ENCODE data around the gene CGB8.
"Not testable (repeated sequence)": the region's sequence is repeated elsewhere in the genome, so short reads cannot be mapped to it uniquely, and the experiment has no call there.

Gene CGB8

DNA sequence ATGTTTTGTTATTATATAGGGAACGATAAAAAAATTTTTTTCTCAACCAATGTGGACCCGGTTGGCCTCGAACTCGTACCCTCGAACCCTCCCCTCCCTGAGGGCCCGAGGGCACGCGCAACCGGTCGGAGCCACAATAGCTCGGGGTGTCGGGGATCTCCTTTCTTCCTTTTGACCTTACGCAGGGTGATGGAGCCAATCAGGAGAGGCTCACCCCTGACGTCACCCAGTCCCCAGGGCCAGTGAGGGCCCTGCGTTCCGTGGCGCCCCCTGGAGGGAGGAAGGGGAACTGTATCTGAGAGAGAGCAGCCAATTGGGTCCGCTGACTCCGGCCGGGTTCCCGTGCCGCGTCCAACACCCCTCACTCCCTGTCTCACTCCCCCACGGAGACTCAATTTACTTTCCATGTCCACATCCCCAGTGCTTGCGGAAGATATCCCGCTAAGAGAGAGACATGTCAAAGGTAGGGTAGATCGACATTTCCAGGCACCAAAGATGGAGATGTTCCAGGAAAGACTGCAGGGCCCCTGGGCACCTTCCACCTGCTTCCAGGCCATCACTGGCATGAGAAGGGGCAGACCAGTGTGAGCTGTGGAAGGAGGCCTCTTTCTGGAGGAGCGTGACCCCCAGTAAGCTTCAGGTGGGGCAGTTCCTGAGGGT lies 17.1 kb downstream of the CGB8 start, which contains the start of gene CGB2:
Gene CGB2, plus strand, starts transcription at position 249 of the 660 bp plus-strand sequence. Its CDS starts 206 bp downstream, at position 455.
- not testable (repeated sequence) for H3K27me3 ChIP-seq (ENCODE audit: insufficient read depth, insufficient read length); H3K4me3 ChIP-seq (ENCODE audit: insufficient read length, low read depth); DNase-seq (ENCODE audit: low read depth, low spot score); H3K4me1 ChIP-seq (ENCODE audit: insufficient read depth, insufficient read length); H3K9ac ChIP-seq (ENCODE audit: insufficient read length, low read depth); H3K36me3 ChIP-seq (ENCODE audit: insufficient read depth, insufficient read length, low read length); H3K9me3 ChIP-seq (ENCODE audit: insufficient read depth, low read length)

DNA sequence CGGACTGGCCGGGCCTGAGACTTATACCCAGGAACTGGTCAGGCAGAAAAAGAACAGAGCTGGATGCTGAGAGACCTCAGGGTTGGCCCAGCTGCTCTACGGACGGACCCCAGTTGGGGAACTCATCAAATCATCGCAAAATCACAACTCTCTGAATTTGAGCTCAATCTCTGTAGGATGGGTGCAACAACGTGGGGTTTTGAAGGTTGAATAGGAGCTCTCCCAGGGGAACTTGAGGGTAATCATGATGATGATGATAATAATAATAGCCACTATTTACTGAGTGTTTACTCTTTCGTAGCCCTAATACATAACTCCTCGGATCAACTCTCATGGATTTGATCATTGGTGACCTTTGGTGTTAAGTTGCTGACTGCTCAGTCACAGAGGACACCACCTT lies 18.6 kb downstream of the CGB8 start:
- H3K27me3 ChIP-seq (ENCODE audit: insufficient read depth, insufficient read length); H3K9ac ChIP-seq (ENCODE audit: insufficient read length, low read depth); H3K9me3 ChIP-seq (ENCODE audit: insufficient read depth, low read length); H3K4me1 ChIP-seq (ENCODE audit: insufficient read depth, insufficient read length); H3K4me3 ChIP-seq (ENCODE audit: insufficient read length, low read depth); H3K36me3 ChIP-seq (ENCODE audit: insufficient read depth, insufficient read length, low read length); DNase-seq (ENCODE audit: low read depth, low spot score): not testable (repeated sequence)

DNA sequence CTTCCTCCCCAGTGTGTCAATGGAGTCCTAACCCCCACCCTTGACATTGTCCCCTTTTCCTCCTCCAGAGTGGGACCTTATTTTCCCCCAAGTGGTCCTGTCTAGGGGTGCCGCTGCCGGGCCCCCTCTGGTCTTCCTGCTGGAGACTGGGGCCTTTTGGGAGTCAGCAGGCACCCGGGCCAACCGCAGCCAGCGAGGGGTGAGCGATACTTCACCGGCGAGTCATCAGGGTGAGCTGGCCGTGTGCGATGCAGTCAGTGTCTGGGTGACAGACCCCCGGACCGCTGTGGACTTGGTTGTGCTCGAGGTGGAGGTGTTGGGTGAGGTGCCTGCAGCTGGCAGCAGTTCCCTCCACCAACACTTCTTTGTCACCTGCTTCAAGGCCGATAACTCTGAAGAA lies 19.2 kb downstream of the CGB8 start:
- H3K36me3 ChIP-seq (ENCODE audit: insufficient read depth, insufficient read length, low read length); H3K9ac ChIP-seq (ENCODE audit: insufficient read length, low read depth); H3K4me1 ChIP-seq (ENCODE audit: insufficient read depth, insufficient read length); H3K4me3 ChIP-seq (ENCODE audit: insufficient read length, low read depth); DNase-seq (ENCODE audit: low read depth, low spot score); H3K27me3 ChIP-seq (ENCODE audit: insufficient read depth, insufficient read length); H3K9me3 ChIP-seq (ENCODE audit: insufficient read depth, low read length): not testable (repeated sequence)

DNA sequence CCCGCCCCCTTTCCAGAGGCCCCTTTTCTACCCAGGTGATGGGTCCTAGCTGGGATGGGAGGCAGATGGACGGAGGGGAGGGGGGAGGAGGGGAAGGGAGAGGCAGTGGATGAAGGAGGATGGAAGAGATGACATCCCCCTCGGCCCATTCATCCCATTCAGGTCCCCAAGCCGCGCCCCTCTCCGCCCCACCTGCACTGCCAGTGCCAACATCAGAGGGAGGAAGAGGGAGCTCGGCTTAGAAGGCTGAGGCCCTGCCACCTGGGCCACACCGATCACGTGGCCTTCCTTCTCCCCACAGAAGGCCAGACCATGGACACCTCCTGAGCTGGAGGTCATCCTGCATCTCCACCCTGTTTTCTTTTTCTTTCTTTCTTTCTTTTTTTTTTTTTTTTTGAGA lies 20.2 kb downstream of the CGB8 start:
- H3K4me3 ChIP-seq (ENCODE audit: insufficient read length, low read depth); H3K9ac ChIP-seq (ENCODE audit: insufficient read length, low read depth): not testable (repeated sequence)

DNA sequence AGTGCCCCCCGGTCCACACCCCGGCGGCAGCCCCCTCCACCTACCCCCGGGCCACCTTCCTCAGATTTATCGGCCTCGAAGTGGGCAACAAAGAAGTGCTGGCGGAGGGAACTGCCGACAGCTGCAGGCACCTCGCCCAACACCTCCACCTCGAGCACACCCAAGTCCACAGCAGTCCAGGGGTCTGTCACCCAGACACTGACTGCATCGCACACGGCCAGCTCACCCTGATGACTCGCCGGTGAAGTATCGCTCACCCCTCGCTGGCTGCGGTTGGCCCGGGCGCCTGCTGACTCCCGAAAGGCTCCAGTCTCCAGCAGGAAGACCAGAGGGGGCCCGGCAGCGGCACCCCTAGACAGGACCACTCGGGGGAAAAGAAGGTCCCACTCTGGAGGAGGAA lies 23.3 kb downstream of the CGB8 start:
- not testable (repeated sequence) for H3K27me3 ChIP-seq (ENCODE audit: insufficient read depth, insufficient read length); H3K4me1 ChIP-seq (ENCODE audit: insufficient read depth, insufficient read length); H3K4me3 ChIP-seq (ENCODE audit: insufficient read length, low read depth); H3K36me3 ChIP-seq (ENCODE audit: insufficient read depth, insufficient read length, low read length); H3K9me3 ChIP-seq (ENCODE audit: insufficient read depth, low read length); DNase-seq (ENCODE audit: low read depth, low spot score); H3K9ac ChIP-seq (ENCODE audit: insufficient read length, low read depth)

More for the DNA sequence above, 20.2 kb downstream of the CGB8 start:
- not testable (repeated sequence) for H3K36me3 ChIP-seq (ENCODE audit: insufficient read depth, insufficient read length, low read length); H3K9me3 ChIP-seq (ENCODE audit: insufficient read depth, low read length); DNase-seq (ENCODE audit: low read depth, low spot score); H3K4me1 ChIP-seq (ENCODE audit: insufficient read depth, insufficient read length); H3K27me3 ChIP-seq (ENCODE audit: insufficient read depth, insufficient read length)

DNA sequence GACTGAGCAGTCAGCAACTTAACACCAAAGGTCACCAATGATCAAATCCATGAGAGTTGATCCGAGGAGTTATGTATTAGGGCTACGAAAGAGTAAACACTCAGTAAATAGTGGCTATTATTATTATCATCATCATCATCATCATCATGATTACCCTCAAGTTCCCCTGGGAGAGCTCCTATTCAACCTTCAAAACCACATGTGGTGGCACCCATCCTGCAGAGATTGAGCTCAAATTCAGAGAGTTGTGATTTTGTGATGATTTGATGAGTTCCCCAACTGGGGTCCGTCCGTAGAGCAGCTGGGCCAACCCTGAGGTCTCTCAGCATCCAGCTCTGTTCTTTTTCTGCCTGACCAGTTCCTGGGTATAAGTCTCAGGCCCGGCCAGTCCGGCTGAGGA lies 23.8 kb downstream of the CGB8 start:
- DNase-seq (ENCODE audit: low read depth, low spot score); H3K9me3 ChIP-seq (ENCODE audit: insufficient read depth, low read length); H3K27me3 ChIP-seq (ENCODE audit: insufficient read depth, insufficient read length); H3K36me3 ChIP-seq (ENCODE audit: insufficient read depth, insufficient read length, low read length); H3K4me3 ChIP-seq (ENCODE audit: insufficient read length, low read depth); H3K4me1 ChIP-seq (ENCODE audit: insufficient read depth, insufficient read length); H3K9ac ChIP-seq (ENCODE audit: insufficient read length, low read depth): not testable (repeated sequence)

DNA sequence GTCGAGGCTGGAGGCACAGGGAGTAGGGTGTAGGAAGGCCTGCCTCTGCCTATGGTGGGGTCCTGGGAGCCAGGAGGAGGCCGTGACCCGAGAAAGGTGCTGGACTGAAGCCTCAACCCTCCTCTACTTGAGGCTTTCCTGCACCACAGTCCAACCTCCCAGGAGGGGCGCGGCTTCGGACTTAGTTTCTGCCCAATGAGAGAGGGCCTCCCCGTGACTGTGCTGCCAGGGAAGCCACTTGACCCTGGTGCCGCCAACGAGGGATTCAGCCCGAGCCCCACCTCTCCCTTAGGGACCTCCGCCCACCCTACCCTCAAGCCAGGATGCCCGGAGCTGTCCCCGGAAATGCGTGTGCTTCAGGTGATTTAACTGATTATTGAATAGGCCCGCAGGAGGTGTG lies 24.7 kb downstream of the CGB8 start, which contains the start of gene CGB3:
Gene CGB3, minus strand, starts transcription at position 101 of the 400 bp plus-strand sequence. CDS start 362 bp downstream, outside the sequence.
- not testable (repeated sequence) for H3K36me3 ChIP-seq (ENCODE audit: insufficient read depth, insufficient read length, low read length); H3K9ac ChIP-seq (ENCODE audit: insufficient read length, low read depth); H3K4me3 ChIP-seq (ENCODE audit: insufficient read length, low read depth); H3K4me1 ChIP-seq (ENCODE audit: insufficient read depth, insufficient read length); H3K27me3 ChIP-seq (ENCODE audit: insufficient read depth, insufficient read length); H3K9me3 ChIP-seq (ENCODE audit: insufficient read depth, low read length); DNase-seq (ENCODE audit: low read depth, low spot score)

DNA sequence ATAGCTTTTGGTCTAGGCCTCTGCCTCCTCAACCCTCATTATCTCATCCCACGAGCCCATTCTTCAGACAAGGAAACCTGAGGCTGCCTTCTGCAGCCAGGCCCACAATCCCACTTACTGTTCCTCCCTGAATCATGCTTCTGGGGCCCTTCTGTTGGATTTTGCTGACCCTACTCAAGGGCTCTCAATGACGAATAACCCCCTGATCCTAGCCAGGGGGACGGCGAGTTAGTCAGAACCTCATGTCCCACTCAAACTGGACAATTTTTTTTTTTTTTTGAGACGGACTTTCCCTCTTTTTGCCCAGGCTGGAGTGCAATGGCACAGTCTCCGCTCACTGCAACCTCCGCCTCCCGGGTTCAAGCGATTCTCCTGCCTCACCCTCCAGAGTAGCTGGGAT lies 26.8 kb downstream of the CGB8 start:
- no peak overlapping the region for H3K4me3 ChIP-seq (ENCODE audit: insufficient read length, low read depth)
- no peak for DNase-seq (ENCODE audit: low read depth, low spot score)
- no peaks in the 10 kb centered on the region for H3K27me3 ChIP-seq (ENCODE audit: insufficient read depth, insufficient read length)
- peaks cover 6% of the 10 kb centered on the region for H3K4me1 ChIP-seq (ENCODE audit: insufficient read depth, insufficient read length)
- TF ChIP-seq ZNF274 (IDR thresholded peaks at IDR 0.05; ENCODE audit: low read depth, low read length) (no peak), YY1 (IDR thresholded peaks at IDR 0.05; ENCODE audit: insufficient read depth, insufficient read length) (no peak), SUZ12 (IDR thresholded peaks at IDR 0.05; ENCODE audit: extremely low read depth, insufficient read depth, insufficient read length) (no peak)
- H3K9ac ChIP-seq (ENCODE audit: insufficient read length, low read depth) = no peak overlapping the region
- H3K9me3 ChIP-seq (ENCODE audit: insufficient read depth, low read length) = no peaks in the 10 kb centered on the region
- H3K36me3 ChIP-seq (ENCODE audit: insufficient read depth, insufficient read length, low read length) = no peaks in the 10 kb centered on the region

Measured in NT2/D1 (cell line).